Activated CD4-positive, alpha-beta T cell treated with anti-CD3 and anti-CD28 coated beads, Interleukin-2, Interleukin-4, amounts not matched to agents 100 ng/mL and 50 ng/mL, durations not matched to agents 16 hours and 8 hours (primary cell): ENCODE measurements around the gene EFHD1.

Experiments used
- DNase-seq: peaks from one replicate; pipeline ENCODE4 v3.0.0-alpha.2; 2020; ENCODE audit warnings: low spot score

Gene EFHD1, protein sequence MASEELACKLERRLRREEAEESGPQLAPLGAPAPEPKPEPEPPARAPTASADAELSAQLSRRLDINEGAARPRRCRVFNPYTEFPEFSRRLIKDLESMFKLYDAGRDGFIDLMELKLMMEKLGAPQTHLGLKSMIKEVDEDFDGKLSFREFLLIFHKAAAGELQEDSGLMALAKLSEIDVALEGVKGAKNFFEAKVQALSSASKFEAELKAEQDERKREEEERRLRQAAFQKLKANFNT

DNA sequence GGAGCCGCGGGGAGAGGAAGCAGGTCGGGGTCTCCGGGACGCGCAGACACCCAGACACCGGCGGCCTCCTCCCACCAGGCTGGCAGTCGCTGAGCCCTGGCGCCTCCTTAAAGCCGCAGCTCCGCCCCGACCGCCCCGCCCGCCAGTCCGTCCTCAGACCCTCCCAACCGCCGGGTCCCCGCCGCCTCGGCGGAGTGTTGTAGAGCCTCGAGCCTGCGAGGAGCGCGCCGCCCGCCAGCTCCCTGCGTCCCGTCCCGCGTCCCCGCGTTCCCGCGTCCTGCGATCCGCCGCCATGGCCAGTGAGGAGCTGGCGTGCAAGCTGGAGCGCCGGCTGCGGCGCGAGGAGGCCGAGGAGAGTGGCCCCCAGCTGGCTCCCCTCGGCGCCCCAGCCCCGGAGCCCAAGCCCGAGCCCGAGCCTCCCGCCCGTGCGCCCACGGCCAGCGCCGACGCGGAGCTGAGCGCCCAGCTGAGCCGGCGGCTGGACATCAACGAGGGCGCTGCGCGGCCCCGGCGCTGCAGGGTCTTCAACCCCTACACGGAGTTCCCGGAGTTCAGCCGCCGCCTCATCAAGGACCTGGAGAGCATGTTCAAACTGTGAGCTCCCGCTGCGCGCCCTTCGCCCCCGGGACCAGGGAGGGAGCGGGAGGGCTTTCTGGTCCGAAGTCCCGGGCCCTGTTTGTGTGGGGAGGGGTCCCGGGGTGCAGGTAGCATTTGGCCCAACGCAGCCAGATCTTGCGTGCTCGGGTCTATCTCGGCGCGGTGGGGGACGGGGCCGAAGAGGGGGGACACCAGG, at the start of gene EFHD1:
EFHD1 (plus strand) TSS at position 192 of the 793 bp plus-strand sequence; CDS start at position 293, 101 bp downstream.
- DNase-seq: peak; percentile 26

DNA sequence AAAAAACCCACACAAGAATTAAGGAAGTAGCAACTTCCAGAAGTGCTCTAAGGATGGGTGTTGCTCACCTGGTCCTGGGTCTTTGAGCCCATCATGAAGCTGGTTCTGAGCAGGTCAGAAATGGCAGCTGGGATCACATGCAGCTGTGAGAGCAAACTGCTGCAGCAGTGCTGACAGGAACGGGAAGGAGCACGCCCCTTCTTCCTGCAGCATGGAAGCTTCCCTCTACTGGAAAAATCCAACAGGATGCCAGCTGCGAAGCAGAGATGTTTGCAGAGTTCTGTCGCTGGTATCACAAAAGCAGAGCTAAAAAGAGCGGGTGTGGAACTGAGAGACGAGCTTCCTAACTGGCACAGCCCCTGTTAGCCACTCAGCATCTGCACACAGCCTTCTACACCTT, 49.2 kb upstream of the EFHD1 start:
- DNase-seq: no peak

DNA sequence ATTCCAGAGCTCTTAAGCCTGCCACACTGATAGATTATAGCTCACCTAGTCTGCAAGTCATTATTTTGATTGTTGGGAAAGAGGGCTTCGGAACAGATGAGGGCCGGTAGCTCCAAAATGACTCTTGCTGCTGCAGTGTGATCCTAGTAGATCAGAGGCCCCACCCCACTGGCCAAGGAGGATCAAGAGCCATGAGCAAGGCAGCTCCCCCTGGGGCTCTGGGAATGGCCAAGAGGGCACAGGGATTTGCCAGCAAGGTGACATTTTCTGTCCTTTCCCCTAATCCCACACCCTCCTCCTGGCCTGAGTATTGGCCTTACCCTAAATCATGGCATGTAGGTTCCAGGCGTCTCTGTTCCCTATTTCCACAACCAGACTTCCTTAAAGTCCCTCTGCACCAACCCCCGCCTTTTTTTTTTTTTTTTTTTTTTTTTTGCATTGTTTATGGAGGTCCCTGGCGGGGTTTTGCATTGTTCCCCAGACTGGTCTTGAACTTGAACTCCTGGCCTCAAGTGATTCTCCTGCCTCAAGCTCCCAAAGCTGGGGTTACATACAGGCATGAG, 46.4 kb upstream of the EFHD1 start:
- DNase-seq: no peak

DNA sequence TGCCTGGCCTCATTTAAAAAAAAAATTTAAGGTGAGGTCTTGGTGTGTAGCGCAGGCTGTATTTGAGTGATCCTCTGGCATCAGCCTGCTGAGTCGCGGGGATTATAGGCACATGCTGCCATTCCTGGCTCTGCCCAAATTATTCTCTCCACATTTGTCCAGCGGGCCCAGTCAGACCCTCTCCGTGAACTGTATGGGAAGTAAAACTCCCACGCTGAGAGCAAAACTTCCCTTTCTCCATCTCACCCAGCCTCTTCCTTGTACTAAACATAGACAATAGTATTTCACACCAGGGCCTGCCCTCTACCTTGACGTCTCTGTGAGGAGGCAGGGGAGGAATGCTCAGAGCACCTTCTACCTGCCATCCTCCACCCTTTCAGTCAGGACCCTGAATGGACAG, 45.9 kb upstream of the EFHD1 start:
- no peak for DNase-seq

DNA sequence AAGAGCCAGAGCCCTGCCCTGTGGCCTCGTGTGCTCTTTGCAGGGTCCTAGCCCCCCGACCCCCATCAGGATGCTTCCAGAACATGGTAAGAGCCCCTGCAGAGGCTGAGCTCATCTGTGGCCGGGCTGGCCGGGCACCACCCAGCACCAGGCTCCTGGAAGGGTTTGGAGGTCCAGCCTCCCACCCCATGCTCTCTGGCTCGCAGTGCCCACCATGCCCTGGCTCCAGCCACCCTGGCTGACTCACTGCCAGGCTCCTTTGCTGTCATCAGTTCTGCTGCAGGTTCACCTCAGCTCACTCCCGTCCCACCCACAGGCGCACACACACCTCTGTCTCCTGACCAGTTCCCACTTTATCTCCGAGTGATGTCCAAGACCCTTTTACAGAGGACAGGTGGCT, 45.4 kb upstream of the EFHD1 start:
- DNase-seq: no peak

DNA sequence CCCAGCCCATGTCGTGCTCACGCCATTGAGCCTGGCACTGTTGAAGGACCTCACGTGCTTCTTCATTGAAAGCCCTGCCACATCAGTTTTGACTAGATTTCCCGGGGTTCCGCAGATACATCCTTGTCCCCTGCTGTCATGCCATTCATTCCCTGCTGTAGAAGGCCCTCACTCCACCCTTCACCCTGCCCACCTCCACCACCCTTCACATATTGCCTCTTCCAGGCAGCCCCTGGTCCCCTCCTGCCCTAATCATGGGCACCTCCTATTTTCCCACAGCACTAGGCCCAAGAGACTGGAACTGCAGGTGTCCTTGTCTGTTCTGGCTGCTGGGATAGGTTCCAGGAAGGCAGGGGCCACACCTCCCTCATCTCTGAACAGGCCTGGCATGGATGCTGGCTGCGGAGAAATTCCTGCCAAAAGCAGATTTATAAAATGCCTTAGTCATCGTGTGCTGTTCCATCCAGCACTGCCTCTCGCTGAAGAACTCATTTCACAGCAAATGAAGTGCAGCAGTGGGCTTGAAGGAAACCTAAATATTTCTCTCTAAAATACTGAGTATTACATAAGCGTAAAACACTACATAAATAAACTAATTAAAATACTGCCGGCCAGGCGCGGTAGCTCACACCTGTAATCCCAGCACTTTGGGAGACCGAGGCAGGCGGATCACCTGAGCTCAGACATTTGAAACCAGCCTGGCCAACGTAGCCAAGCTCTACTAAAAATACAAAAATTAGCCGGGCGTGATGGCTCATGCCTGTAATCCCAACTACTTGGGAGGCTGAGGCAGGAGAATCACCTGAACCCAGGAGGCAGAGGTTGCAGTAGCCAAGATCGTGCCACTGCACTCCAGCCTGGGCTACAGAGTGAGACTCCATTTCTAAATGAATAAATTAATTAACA, 44.5 kb upstream of the EFHD1 start:
- no peak for DNase-seq

DNA sequence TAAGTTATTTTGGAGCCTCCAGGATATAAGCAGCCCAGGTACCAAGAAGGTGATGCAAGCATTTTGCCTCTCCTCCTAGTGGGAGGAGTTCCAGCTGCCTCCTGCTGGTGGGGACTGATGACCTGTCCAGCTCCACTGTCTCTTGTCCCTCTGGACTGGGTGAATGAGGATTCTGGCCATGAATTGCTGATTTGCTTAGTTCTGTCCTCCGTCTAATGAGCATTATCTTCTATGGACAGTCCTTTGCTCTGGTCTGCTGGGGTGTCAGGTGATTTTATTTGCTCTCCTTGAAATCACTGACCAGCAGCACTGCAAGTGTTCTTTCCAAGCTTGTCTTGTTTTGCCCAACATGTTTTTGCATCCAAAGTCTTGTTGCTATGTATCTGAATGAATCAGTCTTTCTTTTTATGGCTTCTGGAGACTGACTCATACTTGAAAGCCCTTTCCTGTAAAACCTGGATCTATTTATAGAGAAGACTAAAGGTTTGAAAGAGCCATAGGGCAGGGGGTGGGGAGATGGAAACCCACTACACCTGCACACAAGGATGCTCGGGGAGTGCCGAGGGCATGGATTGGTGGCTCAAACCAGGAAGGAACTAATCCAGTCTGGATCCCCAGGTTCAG, 40.5 kb upstream of the EFHD1 start:
- peak; percentile 24 for DNase-seq

DNA sequence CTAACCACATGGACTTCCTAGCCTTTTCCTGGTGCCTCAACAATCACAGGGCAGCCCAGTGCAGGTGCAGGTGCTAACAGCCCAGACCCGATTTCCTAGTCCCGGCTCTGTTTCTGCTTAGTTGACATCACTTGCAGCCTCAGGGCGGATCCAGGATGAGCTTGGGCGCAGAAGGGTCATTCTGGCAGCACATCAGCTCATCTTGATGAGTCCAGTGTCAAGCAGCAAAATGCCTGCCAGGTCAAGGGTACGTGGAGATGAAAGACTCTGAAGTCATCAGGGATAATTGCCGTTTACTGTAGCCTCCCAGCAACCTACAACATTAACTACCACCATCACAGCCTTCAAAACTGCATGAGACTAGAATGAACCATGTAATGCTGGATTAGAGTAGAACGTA, 39.4 kb upstream of the EFHD1 start:
- DNase-seq: no peak

DNA sequence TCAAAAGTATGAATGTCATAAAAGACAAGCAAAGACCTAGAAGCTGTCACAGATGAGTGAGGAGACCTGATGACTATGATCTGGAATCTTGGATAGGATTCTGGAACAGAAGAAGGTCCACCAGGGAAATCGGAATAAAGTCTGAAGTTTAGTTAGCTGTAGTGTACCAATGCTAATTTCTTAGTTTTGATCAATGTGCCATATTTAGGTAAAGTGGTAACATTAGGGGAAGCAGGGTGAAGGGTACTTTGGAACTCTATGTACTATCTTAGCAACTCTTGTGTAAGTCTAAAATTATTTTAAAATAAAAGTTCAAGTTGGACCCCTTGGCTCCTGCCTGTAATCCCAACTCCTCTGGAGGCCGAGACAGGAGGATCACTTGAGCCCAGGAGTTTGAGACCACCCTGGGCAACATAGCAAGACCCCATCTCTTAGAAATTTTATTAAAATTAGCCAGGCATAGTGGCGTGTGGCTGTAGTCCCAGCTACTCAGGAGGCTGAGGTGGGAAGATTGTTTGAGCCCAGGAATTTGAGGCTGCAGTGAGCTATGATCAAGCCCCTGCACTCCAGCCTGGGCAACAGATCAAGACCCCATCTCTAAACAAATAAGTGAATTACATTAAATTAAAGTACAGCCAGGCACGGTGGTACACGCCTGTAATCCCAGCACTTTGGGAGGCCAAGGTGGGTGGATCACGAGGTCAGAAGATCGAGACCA, 35.9 kb upstream of the EFHD1 start:
- DNase-seq: no peak

DNA sequence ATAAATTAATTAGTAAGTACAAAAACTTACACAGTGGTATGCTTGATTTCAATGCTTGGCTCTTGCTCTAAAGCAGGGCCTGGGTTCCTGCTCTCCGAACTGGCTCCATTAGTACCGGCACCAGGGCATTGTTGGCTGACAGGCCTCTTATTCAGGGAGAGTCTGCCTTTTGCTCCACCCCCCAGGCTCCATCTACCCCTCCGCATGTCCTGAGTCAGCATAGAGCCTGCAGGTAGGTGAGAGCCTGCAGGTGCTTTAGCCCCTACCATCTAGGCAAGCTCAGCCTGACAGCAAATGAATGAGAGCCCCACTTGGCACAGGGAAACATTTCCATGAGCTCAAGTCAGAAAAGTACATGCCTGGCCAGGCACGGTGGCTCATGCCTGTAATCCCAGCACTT, 35.1 kb upstream of the EFHD1 start:
- no peak for DNase-seq

DNA sequence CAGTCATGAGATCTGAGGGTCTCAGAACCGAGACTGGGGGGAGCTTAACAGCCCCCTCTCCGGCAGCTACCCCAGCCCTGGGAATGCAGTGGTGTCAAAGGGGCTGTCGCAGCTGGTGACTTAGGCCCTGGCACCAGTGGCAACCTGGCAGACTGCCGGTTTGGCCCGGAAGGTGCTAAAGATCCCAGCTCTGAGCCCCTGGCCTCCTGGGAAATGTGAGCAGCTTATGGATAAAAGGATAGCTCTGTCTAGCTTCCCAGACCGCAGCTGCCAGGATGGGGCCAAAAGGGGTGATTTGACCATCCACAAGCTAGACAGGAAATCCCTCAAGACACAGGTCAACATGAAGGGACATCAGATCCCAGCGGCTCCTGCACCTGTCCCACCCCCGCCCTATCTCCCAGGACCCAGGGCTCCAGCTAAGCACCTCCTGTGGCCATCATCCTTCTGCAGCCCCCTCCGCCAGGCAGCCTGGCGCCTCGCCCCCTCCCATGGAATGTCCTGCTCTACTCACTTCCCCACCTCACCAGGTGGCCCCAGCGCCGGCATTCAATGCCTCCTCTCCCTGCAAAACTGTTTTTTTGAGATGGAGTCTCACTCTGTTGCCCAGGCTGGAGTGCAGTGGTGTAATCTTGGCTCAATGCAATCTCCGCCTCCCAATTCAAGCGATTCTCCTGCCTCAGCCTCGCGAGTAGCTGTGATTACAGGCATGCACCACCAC, 33.2 kb upstream of the EFHD1 start:
- no peak for DNase-seq

DNA sequence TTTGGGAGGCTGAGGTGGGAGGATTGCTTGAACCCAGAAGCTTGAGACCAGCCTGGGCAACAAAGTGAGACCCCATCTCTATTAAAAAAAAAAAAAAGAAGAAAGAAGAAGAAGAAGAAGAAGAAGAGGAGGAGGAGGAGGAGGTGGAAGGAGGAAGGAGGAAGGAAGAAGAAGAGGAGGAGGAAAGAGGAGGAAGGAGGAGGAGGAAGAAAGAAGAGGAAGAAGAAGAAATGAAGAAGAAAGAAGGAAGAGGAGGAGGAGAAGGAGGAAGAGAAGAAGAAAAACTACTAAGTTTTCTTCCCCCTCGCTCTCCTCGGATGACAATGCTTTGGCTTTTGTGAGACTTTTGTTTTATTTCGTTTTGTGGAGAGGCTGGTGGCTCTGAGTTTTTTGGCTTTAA, 30.1 kb upstream of the EFHD1 start:
- DNase-seq: no peak

DNA sequence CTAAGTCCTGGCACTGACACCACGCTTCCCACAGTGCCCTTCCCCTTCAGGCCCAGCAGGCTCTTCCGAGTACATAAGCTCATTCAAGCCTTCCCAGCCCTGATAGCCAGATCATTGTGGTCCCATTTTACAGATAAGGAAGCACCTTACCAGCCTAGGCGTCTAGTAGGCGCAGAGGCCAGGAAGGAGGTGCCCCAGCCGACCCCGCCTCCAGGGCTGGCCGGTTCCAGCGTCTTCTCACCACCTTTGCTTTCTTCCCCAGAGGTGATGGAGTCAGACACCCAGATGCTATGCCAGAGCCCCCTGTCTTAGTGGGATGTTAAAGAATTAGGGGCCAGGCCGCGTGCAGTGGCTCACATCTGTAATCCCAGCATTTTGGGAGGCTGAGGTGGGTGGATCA, 28.9 kb upstream of the EFHD1 start:
- DNase-seq: no peak

DNA sequence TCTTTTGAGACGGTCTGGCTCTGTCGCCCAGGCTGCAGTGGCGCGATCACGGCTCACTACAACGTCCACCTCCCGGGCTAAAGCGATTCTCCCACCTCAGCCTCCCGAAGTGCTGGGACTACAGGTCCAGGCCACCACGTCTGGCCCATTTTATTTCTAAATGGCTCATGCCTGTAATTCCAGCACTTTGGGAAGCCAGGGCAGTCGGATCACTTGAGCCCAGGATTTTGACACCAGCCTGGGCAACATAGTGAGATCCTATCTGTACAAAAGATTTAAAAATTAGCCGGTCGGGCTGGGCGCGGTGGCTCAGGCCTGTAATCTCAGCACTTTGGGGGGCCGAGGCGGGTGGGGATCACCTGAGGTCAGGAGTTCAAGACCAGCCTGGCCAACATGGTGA, 26.4 kb upstream of the EFHD1 start:
- DNase-seq: no peak

DNA sequence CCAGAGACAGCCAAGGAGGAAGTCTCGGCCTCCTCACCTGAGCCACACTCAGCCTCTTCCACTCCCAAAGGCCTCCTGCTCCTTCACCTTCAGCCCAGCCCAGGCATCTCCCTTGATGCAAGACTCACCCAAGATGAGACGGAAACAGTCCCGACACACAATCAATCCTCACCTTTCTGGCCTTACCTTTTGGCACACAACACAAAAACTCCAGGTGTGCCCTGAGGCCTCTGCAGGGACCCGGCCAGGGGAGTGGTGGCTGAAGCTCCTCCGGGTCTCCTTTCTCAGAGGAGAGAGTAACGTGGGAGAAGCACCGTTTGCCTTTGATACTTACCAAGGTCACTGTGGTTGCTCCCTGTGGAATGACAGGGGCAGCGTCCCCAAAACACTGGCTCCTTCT, 23.8 kb upstream of the EFHD1 start:
- no peak for DNase-seq

DNA sequence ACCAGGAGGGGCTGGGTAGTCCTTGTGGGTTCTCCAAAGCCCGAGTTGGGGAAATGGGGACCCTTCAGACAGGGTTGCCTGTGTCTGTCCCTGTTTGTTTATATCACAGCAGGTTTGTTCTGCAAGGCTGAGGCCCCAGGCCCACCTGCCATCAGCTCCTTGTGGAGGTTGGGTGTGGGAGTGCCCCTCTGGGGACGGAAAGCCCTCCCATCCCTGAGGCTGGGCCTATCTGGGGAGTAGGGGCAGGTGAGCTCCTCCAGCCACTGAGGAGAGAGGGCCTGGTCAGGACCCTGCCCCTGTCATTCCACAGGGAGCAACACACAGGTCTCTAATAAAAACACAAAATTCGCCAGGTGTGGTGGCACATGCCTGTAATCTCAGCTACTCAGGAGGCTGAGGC, 23.3 kb upstream of the EFHD1 start:
- DNase-seq: no peak

DNA sequence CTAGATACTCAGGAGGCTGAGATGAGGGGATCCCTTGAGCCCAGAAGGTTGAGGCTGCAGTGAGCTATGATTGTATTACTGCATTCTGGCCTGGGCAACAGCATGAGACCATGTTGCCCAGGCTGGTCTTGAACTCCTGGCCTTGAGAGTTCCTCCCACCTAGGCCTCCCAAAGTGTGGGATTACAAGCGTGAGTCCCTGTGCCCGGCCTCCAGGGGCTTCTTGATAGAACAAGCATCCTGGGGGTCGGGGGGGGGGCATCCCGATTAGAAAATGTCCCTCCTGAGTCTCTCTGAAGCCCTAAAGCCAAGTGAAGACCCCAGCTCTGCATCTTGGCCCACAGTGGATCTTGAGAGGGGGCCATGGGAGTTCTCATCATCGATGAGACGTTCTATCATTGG, 22.3 kb upstream of the EFHD1 start:
- no peak for DNase-seq

DNA sequence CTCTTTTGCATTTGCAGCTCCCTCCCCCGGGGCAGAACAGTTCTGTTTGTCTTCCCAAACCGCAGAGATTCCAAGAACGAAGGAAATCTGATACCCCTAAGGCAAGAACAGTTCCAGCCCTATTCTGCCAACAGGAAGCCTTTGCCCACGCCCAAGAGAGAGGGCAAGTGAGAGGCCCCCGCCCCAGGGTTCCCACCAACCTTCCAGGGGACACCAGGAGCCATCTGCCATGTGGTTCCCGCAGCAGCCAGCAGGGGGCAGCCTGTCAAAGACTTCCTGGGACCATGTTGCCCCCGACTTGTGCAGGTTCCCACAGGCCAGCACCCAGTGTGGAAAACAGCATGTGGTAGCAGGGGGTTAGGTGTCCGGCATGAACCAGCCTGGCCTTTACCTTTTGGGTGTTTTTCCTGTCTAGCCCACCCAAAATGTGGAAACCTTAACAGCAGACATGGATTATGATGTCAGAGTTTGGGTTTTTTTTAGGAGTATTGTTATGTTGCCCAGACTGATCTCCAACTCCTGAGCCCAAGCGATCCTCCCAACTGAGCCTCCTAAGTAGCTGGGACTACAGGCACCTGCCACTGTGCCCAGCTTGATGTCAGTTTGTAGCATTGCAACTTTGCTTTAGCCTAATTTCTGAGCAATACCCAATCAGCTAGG, 21.7 kb upstream of the EFHD1 start:
- peak; percentile 63 for DNase-seq

DNA sequence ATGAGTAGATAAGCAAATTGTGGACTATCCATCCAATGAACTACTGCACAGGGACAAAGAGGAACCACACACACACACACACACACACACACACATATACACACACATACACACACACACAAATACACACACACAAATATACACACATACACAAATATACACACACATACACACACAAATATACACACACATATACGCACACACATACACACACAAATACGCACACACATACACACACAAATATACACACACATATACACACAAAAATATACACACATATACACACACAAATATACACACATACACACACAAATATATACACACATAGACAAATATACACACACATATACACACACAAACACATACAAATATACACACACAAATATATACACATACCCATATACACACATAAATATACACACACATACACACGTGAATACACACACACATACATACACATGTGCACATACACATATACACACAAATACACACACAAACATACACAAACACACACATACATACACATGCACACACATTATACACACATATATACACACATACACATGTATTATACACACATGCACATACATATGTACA, 19.8 kb upstream of the EFHD1 start:
- DNase-seq: no peak

DNA sequence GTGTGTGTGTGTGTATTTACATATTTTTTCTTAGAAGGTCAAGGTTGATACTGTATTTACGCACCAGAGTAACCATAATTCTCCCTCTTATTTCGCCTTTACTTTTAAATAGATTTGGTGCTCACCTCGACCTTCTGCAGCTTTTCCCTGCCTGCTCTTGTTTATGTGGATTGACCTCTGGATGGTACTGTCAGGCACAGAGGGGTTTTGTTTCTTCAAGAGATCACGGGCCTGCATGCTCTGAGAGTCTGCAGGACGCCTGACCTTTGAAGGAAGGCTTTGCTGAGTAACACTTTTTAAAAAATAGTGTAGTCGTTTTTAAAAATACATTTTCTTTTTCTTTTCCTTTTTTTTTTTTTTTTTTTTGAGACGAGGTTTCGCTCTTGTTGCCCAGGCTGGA, 18.1 kb upstream of the EFHD1 start:
- DNase-seq: no peak
